GM19193 (cell line): ENCODE data around the gene SUCLG1.

ENCODE experiments used
- POLR2A ChIP-seq: IDR thresholded peaks from 4 replicates; pipeline ENCODE4 v1.6.1; 2011; ENCODE audit not compliant: insufficient read depth, insufficient read length; ENCODE audit errors: extremely low read depth

Gene SUCLG1

GRCh38 chr2:84449711-84450110, 9.4 kb downstream of the SUCLG1 start:
- TF ChIP-seq POLR2A, result no peak

- no peak for TF ChIP-seq POLR2A
Observed at GRCh38 chr2:84449055-84449454, 10.0 kb downstream of the SUCLG1 start.

GRCh38 chr2:84443477-84443876, 15.6 kb downstream of the SUCLG1 start:
- TF ChIP-seq POLR2A, result no peak

GRCh38 chr2:84442888-84443287, 16.2 kb downstream of the SUCLG1 start:
- TF ChIP-seq POLR2A, result no peak

- TF ChIP-seq POLR2A, result no peak
Observed at GRCh38 chr2:84441505-84441904, 17.6 kb downstream of the SUCLG1 start.

- TF ChIP-seq POLR2A, result no peak
Observed at GRCh38 chr2:84441036-84441435, 18.0 kb downstream of the SUCLG1 start.

GRCh38 chr2:84435345-84436025, 23.6 kb downstream of the SUCLG1 start:
- TF ChIP-seq POLR2A, result no peak

- no peak for TF ChIP-seq POLR2A
Observed at GRCh38 chr2:84429328-84429727, 29.8 kb downstream of the SUCLG1 start.

- TF ChIP-seq POLR2A, result no peak
Observed at GRCh38 chr2:84427235-84428138, 31.6 kb downstream of the SUCLG1 start.

- TF ChIP-seq POLR2A, result no peak
Observed at GRCh38 chr2:84425310-84425709, 33.8 kb downstream of the SUCLG1 start.

- TF ChIP-seq POLR2A, result no peak
Observed at GRCh38 chr2:84424152-84424551, 34.9 kb downstream of the SUCLG1 start.

GRCh38 chr2:84421791-84422190, 37.3 kb downstream of the SUCLG1 start:
- no peak for TF ChIP-seq POLR2A

GRCh38 chr2:84421197-84421596, 37.9 kb downstream of the SUCLG1 start:
- TF ChIP-seq POLR2A, result no peak

- no peak for TF ChIP-seq POLR2A
Observed at GRCh38 chr2:84417453-84418145, 41.5 kb downstream of the SUCLG1 start.

- no peak for TF ChIP-seq POLR2A
Observed at GRCh38 chr2:84409531-84409930, 49.5 kb downstream of the SUCLG1 start.
